ENCODE results near the gene RAB15.

GRCh38 chr14:64951291-64951690, 20.8 kb downstream of the RAB15 start:
- TF ChIP-seq CTCF (IDR thresholded peaks at IDR 0.05; ENCODE audit: extremely low read depth in 1 of 2, insufficient read depth in 1 of 2, low read depth in 1 of 2, low read length in 2 of 2) (no peak), EZH2 (IDR thresholded peaks at IDR 0.05; ENCODE audit: borderline replicate concordance, low read depth, low read length, severe bottlenecking) (no peak), POLR2AphosphoS5 (IDR thresholded peaks at IDR 0.05; ENCODE audit: insufficient read depth, low read depth, low read length) (no peak), MAX (IDR thresholded peaks at IDR 0.05; ENCODE audit: insufficient read depth, insufficient read length) (no peak), POLR2A (IDR thresholded peaks at IDR 0.05; ENCODE audit: low read depth, low read length) (no peak), JUN (IDR thresholded peaks at IDR 0.05; ENCODE audit: borderline replicate concordance, insufficient read depth, insufficient read length, low read depth) (no peak), GATA2 (IDR thresholded peaks at IDR 0.05; ENCODE audit: insufficient read depth, insufficient read length, low read depth, low read length) (no peak), MYC (IDR thresholded peaks at IDR 0.05; ENCODE audit: low read depth, low read length) (no peak), FOS (IDR thresholded peaks at IDR 0.05; ENCODE audit: borderline replicate concordance, insufficient read depth, low read length) (no peak)

All from endothelial cell of umbilical vein (primary cell).